ENCODE data around the gene MAML3. TPM values are rescaled to one million over a fixed set of nuclear protein-coding genes. Genes with fewer than 3 reads are reported as not detected.

MAML3 gene
- total and polyA plus RNA-seq, 2 of the 13 experiments (the other 11 are each of a cell fraction or from before 2014, with no cell fraction given): 0.05 to 0.13 TPM

DNA sequence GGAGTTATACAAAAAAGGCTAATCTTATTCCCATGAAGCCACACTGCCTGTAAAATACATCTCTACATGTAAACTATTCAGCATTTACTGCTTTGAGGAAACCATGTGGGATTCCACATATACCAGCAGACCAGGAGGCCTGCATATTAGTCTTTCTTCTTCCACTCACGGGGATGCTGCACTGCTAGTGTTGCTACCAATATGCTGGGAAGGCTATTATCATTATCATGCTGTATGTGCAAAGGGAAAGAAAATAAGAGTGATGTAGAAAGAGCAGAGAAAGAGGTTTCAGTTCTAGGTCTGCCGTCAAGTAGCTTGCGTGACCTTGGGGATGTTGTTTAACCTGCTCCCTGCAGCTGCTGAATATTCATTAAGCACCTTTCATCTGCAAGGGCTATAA lies 427.4 kb downstream of the MAML3 start (continued):
- TF ChIP-seq ZNF724P (CRISPR knock-in tag; IDR thresholded peaks at IDR 0.05; ENCODE audit: borderline replicate concordance) (no peak), PHF5A (CRISPR knock-in tag; IDR thresholded peaks at IDR 0.05; ENCODE audit: low read depth, unreplicated experiment) (no peak), ZFP1 (CRISPR knock-in tag; IDR thresholded peaks at IDR 0.05) (no peak), ELF1 (CRISPR knock-in tag; IDR thresholded peaks at IDR 0.05) (no peak), ZKSCAN1 (IDR thresholded peaks at IDR 0.05; ENCODE audit: low read length) (no peak), ZNF564 (CRISPR knock-in tag; IDR thresholded peaks at IDR 0.05) (no peak)
- TF ChIP-seq, protein P1, sequence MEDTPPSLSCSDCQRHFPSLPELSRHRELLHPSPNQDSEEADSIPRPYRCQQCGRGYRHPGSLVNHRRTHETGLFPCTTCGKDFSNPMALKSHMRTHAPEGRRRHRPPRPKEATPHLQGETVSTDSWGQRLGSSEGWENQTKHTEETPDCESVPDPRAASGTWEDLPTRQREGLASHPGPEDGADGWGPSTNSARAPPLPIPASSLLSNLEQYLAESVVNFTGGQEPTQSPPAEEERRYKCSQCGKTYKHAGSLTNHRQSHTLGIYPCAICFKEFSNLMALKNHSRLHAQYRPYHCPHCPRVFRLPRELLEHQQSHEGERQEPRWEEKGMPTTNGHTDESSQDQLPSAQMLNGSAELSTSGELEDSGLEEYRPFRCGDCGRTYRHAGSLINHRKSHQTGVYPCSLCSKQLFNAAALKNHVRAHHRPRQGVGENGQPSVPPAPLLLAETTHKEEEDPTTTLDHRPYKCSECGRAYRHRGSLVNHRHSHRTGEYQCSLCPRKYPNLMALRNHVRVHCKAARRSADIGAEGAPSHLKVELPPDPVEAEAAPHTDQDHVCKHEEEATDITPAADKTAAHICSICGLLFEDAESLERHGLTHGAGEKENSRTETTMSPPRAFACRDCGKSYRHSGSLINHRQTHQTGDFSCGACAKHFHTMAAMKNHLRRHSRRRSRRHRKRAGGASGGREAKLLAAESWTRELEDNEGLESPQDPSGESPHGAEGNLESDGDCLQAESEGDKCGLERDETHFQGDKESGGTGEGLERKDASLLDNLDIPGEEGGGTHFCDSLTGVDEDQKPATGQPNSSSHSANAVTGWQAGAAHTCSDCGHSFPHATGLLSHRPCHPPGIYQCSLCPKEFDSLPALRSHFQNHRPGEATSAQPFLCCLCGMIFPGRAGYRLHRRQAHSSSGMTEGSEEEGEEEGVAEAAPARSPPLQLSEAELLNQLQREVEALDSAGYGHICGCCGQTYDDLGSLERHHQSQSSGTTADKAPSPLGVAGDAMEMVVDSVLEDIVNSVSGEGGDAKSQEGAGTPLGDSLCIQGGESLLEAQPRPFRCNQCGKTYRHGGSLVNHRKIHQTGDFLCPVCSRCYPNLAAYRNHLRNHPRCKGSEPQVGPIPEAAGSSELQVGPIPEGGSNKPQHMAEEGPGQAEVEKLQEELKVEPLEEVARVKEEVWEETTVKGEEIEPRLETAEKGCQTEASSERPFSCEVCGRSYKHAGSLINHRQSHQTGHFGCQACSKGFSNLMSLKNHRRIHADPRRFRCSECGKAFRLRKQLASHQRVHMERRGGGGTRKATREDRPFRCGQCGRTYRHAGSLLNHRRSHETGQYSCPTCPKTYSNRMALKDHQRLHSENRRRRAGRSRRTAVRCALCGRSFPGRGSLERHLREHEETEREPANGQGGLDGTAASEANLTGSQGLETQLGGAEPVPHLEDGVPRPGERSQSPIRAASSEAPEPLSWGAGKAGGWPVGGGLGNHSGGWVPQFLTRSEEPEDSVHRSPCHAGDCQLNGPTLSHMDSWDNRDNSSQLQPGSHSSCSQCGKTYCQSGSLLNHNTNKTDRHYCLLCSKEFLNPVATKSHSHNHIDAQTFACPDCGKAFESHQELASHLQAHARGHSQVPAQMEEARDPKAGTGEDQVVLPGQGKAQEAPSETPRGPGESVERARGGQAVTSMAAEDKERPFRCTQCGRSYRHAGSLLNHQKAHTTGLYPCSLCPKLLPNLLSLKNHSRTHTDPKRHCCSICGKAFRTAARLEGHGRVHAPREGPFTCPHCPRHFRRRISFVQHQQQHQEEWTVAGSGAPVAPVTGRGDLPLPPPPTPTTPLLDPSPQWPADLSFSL (CRISPR knock-in tag; IDR thresholded peaks at IDR 0.05): no peak
- TF ChIP-seq, protein P2, sequence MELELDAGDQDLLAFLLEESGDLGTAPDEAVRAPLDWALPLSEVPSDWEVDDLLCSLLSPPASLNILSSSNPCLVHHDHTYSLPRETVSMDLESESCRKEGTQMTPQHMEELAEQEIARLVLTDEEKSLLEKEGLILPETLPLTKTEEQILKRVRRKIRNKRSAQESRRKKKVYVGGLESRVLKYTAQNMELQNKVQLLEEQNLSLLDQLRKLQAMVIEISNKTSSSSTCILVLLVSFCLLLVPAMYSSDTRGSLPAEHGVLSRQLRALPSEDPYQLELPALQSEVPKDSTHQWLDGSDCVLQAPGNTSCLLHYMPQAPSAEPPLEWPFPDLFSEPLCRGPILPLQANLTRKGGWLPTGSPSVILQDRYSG (CRISPR knock-in tag; IDR thresholded peaks at IDR 0.05): no peak
- TF ChIP-seq, protein P3, sequence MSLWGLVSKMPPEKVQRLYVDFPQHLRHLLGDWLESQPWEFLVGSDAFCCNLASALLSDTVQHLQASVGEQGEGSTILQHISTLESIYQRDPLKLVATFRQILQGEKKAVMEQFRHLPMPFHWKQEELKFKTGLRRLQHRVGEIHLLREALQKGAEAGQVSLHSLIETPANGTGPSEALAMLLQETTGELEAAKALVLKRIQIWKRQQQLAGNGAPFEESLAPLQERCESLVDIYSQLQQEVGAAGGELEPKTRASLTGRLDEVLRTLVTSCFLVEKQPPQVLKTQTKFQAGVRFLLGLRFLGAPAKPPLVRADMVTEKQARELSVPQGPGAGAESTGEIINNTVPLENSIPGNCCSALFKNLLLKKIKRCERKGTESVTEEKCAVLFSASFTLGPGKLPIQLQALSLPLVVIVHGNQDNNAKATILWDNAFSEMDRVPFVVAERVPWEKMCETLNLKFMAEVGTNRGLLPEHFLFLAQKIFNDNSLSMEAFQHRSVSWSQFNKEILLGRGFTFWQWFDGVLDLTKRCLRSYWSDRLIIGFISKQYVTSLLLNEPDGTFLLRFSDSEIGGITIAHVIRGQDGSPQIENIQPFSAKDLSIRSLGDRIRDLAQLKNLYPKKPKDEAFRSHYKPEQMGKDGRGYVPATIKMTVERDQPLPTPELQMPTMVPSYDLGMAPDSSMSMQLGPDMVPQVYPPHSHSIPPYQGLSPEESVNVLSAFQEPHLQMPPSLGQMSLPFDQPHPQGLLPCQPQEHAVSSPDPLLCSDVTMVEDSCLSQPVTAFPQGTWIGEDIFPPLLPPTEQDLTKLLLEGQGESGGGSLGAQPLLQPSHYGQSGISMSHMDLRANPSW (CRISPR knock-in tag; IDR thresholded peaks at IDR 0.05; ENCODE audit: borderline replicate concordance): no peak

All from HepG2 (cell line).